SK-N-MC (cell line): ENCODE results near the gene RFC5.

Source experiments
- DNase-seq: peaks from one replicate; pipeline ENCODE4 v3.0.0-alpha.2; 2011; ENCODE audit warnings: low read depth, low spot score
- H3K27ac ChIP-seq: fragments of 200-600 bp; sonication (generic); 2 replicates; pipeline ENCODE4 v1.5.1; 2016; ENCODE audit warnings: mixed run types
- H3K36me3 ChIP-seq: fragments of 200-600 bp; sonication (generic); 2 replicates; pipeline ENCODE4 v1.6.1; 2017; ENCODE audit warnings: antibody characterized with exemption, low read length, mixed read lengths; ENCODE audit not compliant: insufficient read depth
- H3K4me3 ChIP-seq: fragments of 200-600 bp; sonication (generic); 2 replicates; pipeline ENCODE4 v1.5.1; 2016
- H3K9ac ChIP-seq: fragments of 200-600 bp; sonication (generic); 2 replicates; pipeline ENCODE4 v1.8.0; 2017; ENCODE audit warnings: mixed run types, mixed read lengths; ENCODE audit not compliant: insufficient read length
- H3K9me3 ChIP-seq: fragments of 200-600 bp; sonication (generic); 2 replicates; pipeline ENCODE4 v1.6.1; 2017; ENCODE audit warnings: low read depth, mild to moderate bottlenecking, antibody characterized with exemption, low read length, moderate library complexity, mixed read lengths
- EZH2 ChIP-seq: fragments of 200-600 bp; sonication (generic); IDR thresholded peaks from one replicate; pipeline ENCODE4 v1.6.1; 2017; ENCODE audit warnings: antibody characterized with exemption
- FOXP2 ChIP-seq: optimal IDR thresholded peaks from 2 replicates; pipeline ENCODE3; 2011; ENCODE audit warnings: mild to moderate bottlenecking, moderate library complexity; ENCODE audit not compliant: insufficient read depth; ENCODE audit errors: extremely low read length, control extremely low read depth
- POLR2AphosphoS5 ChIP-seq: IDR thresholded peaks from 2 replicates; pipeline ENCODE4 v1.6.1; 2012; ENCODE audit warnings: mild to moderate bottlenecking, low read depth, low read length, borderline replicate concordance

The RFC5 gene

GRCh38 chr12:118061011-118061872 is 44.7 kb downstream of the RFC5 start, which contains the start of gene WSB2:
WSB2 (minus strand) TSS chr12:118061179; CDS start chr12:118061048, 131 bp downstream.
- no peaks in the 10 kb centered on the region for H3K9me3 ChIP-seq
- TF ChIP-seq POLR2AphosphoS5, result no peak
- TF ChIP-seq FOXP2, result no peak
- TF ChIP-seq EZH2, result no peak
- peak within 1 kb of the TSS; percentile 83 for H3K9ac ChIP-seq
- DNase-seq, result no peak
- peak within 1 kb of the TSS; percentile 87 for H3K4me3 ChIP-seq
- peak within 1 kb of the TSS; percentile 85 for H3K27ac ChIP-seq
- H3K36me3 ChIP-seq, result no peaks in the 10 kb centered on the region

- Histone ChIP-seq H3K27ac (no peak overlapping the region), H3K36me3 (no peaks in the 10 kb centered on the region), H3K9me3 (no peaks in the 10 kb centered on the region), H3K9ac (no peak overlapping the region), H3K4me3 (peak overlapping the region; percentile 80)
- TF ChIP-seq EZH2 (no peak), FOXP2 (no peak), POLR2AphosphoS5 (no peak)
- DNase-seq, result no peak
Observed at GRCh38 chr12:118061873-118062843, 45.7 kb downstream of the RFC5 start.

DNA sequence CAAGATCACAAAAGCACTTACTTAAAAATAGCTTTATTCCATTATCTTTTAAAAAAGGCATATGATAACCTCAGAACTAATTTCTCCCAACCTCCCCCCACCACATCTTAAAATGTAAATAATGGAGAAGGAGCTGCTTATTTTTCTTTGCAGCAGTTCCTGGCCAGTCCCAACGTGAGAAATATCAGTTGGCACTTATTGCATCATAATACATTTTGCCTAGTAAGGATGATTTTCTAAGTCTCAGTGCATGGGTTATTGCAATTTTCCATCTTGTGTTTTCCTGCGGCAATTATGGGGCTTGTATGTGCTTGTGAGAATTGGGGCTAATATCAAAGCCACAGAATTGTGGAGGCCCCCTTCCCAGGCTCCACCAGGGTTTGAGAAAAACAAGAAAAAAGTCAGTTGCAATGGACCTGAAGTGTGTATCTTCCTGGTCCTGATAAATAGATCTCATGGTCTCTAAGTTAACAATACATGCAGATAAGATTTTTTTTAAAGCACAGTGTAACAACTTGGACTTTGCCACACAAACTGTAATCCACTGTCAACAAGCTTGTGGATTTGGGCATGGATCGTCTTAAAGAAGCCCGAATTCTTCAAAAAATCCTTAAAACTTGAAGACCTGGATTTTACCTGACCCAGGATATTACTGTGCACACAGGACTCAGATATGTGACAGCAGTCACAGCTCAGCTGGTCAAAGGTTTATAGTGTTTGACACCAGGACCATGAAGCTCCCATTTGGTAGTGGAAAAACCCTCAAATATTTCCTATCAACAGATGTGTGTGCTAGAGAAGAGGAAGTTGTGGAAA is 47.3 kb downstream of the RFC5 start:
- Histone ChIP-seq H3K4me3 (no peak overlapping the region), H3K9me3 (no peaks in the 10 kb centered on the region), H3K9ac (peak overlapping the region; percentile 50), H3K36me3 (no peaks in the 10 kb centered on the region), H3K27ac (peak overlapping the region; percentile 21; the same call in 1 of the 2 replicates)
- no peak for DNase-seq
- TF ChIP-seq POLR2AphosphoS5 (no peak), EZH2 (no peak), FOXP2 (no peak)

DNA sequence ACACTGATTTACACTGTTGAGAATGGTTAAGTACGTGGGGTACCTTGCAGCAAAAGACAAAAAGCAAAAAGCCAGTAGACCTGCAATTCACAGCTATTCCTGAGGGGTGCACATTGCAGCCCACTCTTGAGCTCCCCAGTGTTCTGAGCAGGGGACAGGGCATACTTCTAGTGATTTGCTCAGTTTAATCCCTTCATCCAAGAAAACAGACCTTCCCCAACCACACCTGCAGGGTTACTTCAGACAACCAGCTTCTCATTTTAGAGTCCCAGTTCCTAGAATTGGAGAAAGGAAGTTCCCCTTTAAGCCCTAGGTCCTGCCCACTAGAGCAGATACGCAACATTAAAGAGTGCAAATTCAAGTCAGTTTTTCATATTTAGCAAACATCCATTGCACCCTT is 48.1 kb downstream of the RFC5 start:
- no peaks in the 10 kb centered on the region for H3K36me3 ChIP-seq
- DNase-seq, result no peak
- no peaks in the 10 kb centered on the region for H3K9me3 ChIP-seq
- no peak overlapping the region for H3K27ac ChIP-seq
- no peak for TF ChIP-seq EZH2
- no peak for TF ChIP-seq FOXP2
- TF ChIP-seq POLR2AphosphoS5, result no peak
- no peak overlapping the region for H3K9ac ChIP-seq
- no peak overlapping the region for H3K4me3 ChIP-seq

GRCh38 chr12:118065380-118065779 is 48.9 kb downstream of the RFC5 start:
- H3K4me3 ChIP-seq, result no peak overlapping the region
- TF ChIP-seq EZH2 (no peak), FOXP2 (no peak), POLR2AphosphoS5 (no peak)
- H3K36me3 ChIP-seq, result no peaks in the 10 kb centered on the region
- DNase-seq, result no peak
- H3K27ac ChIP-seq, result no peak overlapping the region
- no peak overlapping the region for H3K9ac ChIP-seq
- H3K9me3 ChIP-seq, result no peaks in the 10 kb centered on the region

GRCh38 chr12:118068445-118068844 is 51.9 kb downstream of the RFC5 start:
- no peak overlapping the region for H3K4me3 ChIP-seq
- no peak overlapping the region for H3K9ac ChIP-seq
- H3K27ac ChIP-seq, result no peak overlapping the region
- TF ChIP-seq FOXP2 (no peak), EZH2 (no peak), POLR2AphosphoS5 (no peak)
- no peaks in the 10 kb centered on the region for H3K36me3 ChIP-seq
- H3K9me3 ChIP-seq, result no peaks in the 10 kb centered on the region
- no peak for DNase-seq

GRCh38 chr12:118070650-118071049 is 54.1 kb downstream of the RFC5 start:
- H3K9me3 ChIP-seq, result no peaks in the 10 kb centered on the region
- H3K9ac ChIP-seq, result no peak overlapping the region
- no peak overlapping the region for H3K27ac ChIP-seq
- no peaks in the 10 kb centered on the region for H3K36me3 ChIP-seq
- no peak for DNase-seq
- TF ChIP-seq FOXP2 (no peak), POLR2AphosphoS5 (no peak), EZH2 (no peak)
- no peak overlapping the region for H3K4me3 ChIP-seq
